ENCODE results near the gene SMAP1. TPM values are rescaled to one million over a fixed set of nuclear protein-coding genes. Genes with fewer than 3 reads are reported as not detected.

The SMAP1 gene
- total RNA-seq, 4 donors from 2014 or later = 24.1 to 35.5 (median 30.9) TPM

GRCh38 chr6:70673601-70674000 lies 5.9 kb downstream of the SMAP1 start:
- Histone ChIP-seq H3K27ac (no peak overlapping the region), H3K4me1 (peaks cover 0 to 29% (median 5%) of the 10 kb centered on the region in 3 donors), H3K9me3 (no peaks in the 10 kb centered on the region), H3K36me3 (no peaks in the 10 kb centered on the region), H3K4me3 (no peak overlapping the region), H3K27me3 (no peaks in the 10 kb centered on the region)
- no peak for ATAC-seq
- TF ChIP-seq POLR2AphosphoS5 (IDR thresholded peaks at IDR 0.05) (no peak), EP300 (IDR thresholded peaks at IDR 0.05) (no peak), CTCF (IDR thresholded peaks at IDR 0.05) (no peak), POLR2A (IDR thresholded peaks at IDR 0.05) (no peak)
- WGBS, 2 donors (ENCODE audit: low coverage in 1 of 2) = 67 to 73% methylated on average over 1 of the region's 1 CpG

- ATAC-seq = no peak
- TF ChIP-seq EP300 (IDR thresholded peaks at IDR 0.05) (no peak), CTCF (IDR thresholded peaks at IDR 0.05) (no peak), POLR2A (IDR thresholded peaks at IDR 0.05) (no peak), POLR2AphosphoS5 (IDR thresholded peaks at IDR 0.05) (no peak)
- Histone ChIP-seq H3K4me3 (no peak overlapping the region), H3K9me3 (no peaks in the 10 kb centered on the region), H3K27ac (no peak overlapping the region), H3K27me3 (no peaks in the 10 kb centered on the region), H3K4me1 (peaks cover 0 to 7% (median 0%) of the 10 kb centered on the region in 3 donors), H3K36me3 (no peaks in the 10 kb centered on the region)
- whole genome bisulfite sequencing, 2 donors (ENCODE audit: low coverage in 1 of 2) = 100% methylated on average over 3 of the region's 3 CpGs
Measured at GRCh38 chr6:70675822-70676221, 8.1 kb downstream of the SMAP1 start.

GRCh38 chr6:70676821-70677220 lies 9.1 kb downstream of the SMAP1 start:
- TF ChIP-seq CTCF (IDR thresholded peaks at IDR 0.05) = no peak
- no peak for TF ChIP-seq POLR2A (IDR thresholded peaks at IDR 0.05)
- TF ChIP-seq EP300 (IDR thresholded peaks at IDR 0.05) = no peak
- TF ChIP-seq POLR2AphosphoS5 (IDR thresholded peaks at IDR 0.05) = no peak
- Histone ChIP-seq H3K27ac (no peak overlapping the region), H3K4me1 (peaks cover 0 to 4% (median 0%) of the 10 kb centered on the region in 3 donors), H3K27me3 (no peaks in the 10 kb centered on the region), H3K36me3 (no peaks in the 10 kb centered on the region), H3K4me3 (no peak overlapping the region), H3K9me3 (no peaks in the 10 kb centered on the region)
- no peak for ATAC-seq
- 97 to 100% methylated on average over 2 to 3 of the region's 3 CpGs for WGBS, 2 donors (ENCODE audit: low coverage in 1 of 2)

- no peak for ATAC-seq
- 68 to 74% methylated on average over 4 of the region's 4 CpGs for WGBS, 2 donors (ENCODE audit: low coverage in 1 of 2)
- H3K4me1 ChIP-seq = peaks cover 0 to 10% (median 0%) of the 10 kb centered on the region in 3 donors
- no peak for TF ChIP-seq POLR2AphosphoS5 (IDR thresholded peaks at IDR 0.05)
- no peak for TF ChIP-seq POLR2A (IDR thresholded peaks at IDR 0.05)
- TF ChIP-seq EP300 (IDR thresholded peaks at IDR 0.05) = no peak
- no peak for TF ChIP-seq CTCF (IDR thresholded peaks at IDR 0.05)
- H3K27me3 ChIP-seq = no peaks in the 10 kb centered on the region
- no peaks in the 10 kb centered on the region for H3K9me3 ChIP-seq
- no peak overlapping the region for H3K27ac ChIP-seq
- no peaks in the 10 kb centered on the region for H3K36me3 ChIP-seq
- H3K4me3 ChIP-seq = no peak overlapping the region
Measured at GRCh38 chr6:70680396-70680795, 12.7 kb downstream of the SMAP1 start.

- no peak for TF ChIP-seq POLR2A (IDR thresholded peaks at IDR 0.05)
- no peak for TF ChIP-seq CTCF (IDR thresholded peaks at IDR 0.05)
- TF ChIP-seq EP300 (IDR thresholded peaks at IDR 0.05) = no peak
- Histone ChIP-seq H3K27ac (no peak overlapping the region), H3K36me3 (no peaks in the 10 kb centered on the region), H3K4me3 (no peak overlapping the region), H3K4me1 (peaks cover 0 to 26% (median 9%) of the 10 kb centered on the region in 3 donors), H3K9me3 (no peaks in the 10 kb centered on the region), H3K27me3 (no peaks in the 10 kb centered on the region)
- ATAC-seq = no peak
- WGBS, 2 donors (ENCODE audit: low coverage in 1 of 2) = 0% methylated on average over 1 of the region's 1 CpG; no CpG with 5 or more reads in 1 of the 2 donors
Measured at GRCh38 chr6:70684794-70685493, 17.3 kb downstream of the SMAP1 start.

Measured in gastroesophageal sphincter (tissue), 4 donors.